ENCODE measurements around the gene RGMB.
A peak's percentile ranks its signal among the peaks of the same experiment; 100 is the strongest.

Gene RGMB

DNA sequence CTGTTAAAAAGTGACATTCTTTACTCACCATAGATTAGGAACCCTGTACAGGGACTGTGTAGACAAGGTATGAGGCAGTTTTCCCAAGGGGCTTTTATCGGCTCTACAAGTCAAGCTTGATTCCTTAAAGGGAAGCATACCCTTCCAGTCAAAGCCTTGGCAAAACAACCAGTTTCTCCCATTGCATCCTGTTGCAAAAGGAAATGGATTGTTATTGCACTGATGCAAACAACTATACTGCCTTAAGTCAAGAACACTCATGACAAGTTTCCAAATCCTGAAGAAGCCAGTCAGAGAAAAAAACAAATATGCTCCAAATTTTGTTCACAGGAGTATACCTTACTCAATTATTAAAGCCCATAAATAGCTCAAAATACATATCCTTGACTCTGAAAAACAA lies 67.5 kb downstream of the RGMB start (continued):
- TF ChIP-seq ZNF561 (tag by site-specific recombination; IDR thresholded peaks at IDR 0.05; ENCODE audit: borderline replicate concordance) (no peak), ZNF488 (tag by site-specific recombination; IDR thresholded peaks at IDR 0.05) (no peak)
- TF ChIP-seq, protein P1, sequence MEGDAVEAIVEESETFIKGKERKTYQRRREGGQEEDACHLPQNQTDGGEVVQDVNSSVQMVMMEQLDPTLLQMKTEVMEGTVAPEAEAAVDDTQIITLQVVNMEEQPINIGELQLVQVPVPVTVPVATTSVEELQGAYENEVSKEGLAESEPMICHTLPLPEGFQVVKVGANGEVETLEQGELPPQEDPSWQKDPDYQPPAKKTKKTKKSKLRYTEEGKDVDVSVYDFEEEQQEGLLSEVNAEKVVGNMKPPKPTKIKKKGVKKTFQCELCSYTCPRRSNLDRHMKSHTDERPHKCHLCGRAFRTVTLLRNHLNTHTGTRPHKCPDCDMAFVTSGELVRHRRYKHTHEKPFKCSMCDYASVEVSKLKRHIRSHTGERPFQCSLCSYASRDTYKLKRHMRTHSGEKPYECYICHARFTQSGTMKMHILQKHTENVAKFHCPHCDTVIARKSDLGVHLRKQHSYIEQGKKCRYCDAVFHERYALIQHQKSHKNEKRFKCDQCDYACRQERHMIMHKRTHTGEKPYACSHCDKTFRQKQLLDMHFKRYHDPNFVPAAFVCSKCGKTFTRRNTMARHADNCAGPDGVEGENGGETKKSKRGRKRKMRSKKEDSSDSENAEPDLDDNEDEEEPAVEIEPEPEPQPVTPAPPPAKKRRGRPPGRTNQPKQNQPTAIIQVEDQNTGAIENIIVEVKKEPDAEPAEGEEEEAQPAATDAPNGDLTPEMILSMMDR (tag by site-specific recombination; IDR thresholded peaks at IDR 0.05): no peak

DNA sequence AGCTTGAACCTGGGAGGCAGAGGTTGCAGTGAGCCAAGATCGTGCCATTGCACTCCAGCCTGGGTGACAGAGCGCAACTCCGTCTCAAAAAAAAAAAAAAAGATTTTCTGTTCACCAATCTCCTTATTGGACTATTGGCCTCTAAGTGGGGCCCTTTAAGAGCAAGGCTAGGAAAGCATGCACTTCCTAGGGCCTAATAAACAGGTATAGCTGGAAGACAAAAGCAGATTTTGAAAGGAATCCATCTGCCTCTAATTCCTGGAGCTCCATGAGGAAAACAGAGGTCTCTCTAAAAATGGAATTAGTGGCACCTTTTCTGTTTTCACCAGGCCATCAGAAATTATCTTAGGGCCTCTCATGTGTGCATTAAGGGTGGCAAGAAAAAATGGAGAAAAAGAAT lies 70.0 kb downstream of the RGMB start:
- POLR2A ChIA-PET: no interaction called here
- Histone ChIP-seq H3K4me3 (ENCODE audit: low read depth, low read length) (no peak overlapping the region), H3K27ac (ENCODE audit: extremely low read depth, low read depth, low read length) (no peak overlapping the region), H3K36me3 (ENCODE audit: control insufficient read depth in 2 of 2, insufficient read depth in 1 of 2, low read length in 2 of 2) (no peaks in the 10 kb centered on the region), H3K9me3 (ENCODE audit: control insufficient read depth, insufficient read depth, low read depth, low read length) (no peaks in the 10 kb centered on the region), H3K4me1 (ENCODE audit: control insufficient read depth, insufficient read depth, low read length) (no peaks in the 10 kb centered on the region)
- CTCF ChIA-PET: interaction anchor here (0.6 to 1.2 kb wide), 3 partner anchors 71 to 189 kb away, joined by 3 to 8 read pairs (median 4); no protein-coding TSS in a partner anchor
- TF ChIP-seq ZNF76 (tag by site-specific recombination; IDR thresholded peaks at IDR 0.05; ENCODE audit: borderline replicate concordance, low read depth): no peak
- TF ChIP-seq, protein P2, sequence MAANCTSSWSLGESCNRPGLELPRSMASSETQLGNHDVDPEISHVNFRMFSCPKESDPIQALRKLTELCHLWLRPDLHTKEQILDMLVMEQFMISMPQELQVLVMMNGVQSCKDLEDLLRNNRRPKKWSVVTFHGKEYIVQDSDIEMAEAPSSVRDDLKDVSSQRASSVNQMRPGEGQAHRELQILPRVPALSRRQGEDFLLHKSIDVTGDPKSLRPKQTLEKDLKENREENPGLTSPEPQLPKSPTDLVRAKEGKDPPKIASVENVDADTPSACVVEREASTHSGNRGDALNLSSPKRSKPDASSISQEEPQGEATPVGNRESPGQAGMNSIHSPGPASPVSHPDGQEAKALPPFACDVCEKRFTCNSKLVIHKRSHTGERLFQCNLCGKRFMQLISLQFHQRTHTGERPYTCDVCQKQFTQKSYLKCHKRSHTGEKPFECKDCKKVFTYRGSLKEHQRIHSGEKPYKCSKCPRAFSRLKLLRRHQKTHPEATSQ (tag by site-specific recombination; IDR thresholded peaks at IDR 0.05): no peak
- no peak for TF ChIP-seq ZSCAN30 (tag by site-specific recombination; IDR thresholded peaks at IDR 0.05)
- no peak for TF ChIP-seq ZNF558 (tag by site-specific recombination; IDR thresholded peaks at IDR 0.05)
- TF ChIP-seq ZBTB7A (tag by site-specific recombination; IDR thresholded peaks at IDR 0.05; ENCODE audit: low read depth): no peak
- TF ChIP-seq SETDB1 (IDR thresholded peaks at IDR 0.05; ENCODE audit: insufficient read length, low read length): peak; percentile 52
- no peak for TF ChIP-seq ZNF600 (tag by site-specific recombination; IDR thresholded peaks at IDR 0.05)
- no peak for TF ChIP-seq ZNF335 (tag by site-specific recombination; conservative IDR thresholded peaks at IDR 0.05)

DNA sequence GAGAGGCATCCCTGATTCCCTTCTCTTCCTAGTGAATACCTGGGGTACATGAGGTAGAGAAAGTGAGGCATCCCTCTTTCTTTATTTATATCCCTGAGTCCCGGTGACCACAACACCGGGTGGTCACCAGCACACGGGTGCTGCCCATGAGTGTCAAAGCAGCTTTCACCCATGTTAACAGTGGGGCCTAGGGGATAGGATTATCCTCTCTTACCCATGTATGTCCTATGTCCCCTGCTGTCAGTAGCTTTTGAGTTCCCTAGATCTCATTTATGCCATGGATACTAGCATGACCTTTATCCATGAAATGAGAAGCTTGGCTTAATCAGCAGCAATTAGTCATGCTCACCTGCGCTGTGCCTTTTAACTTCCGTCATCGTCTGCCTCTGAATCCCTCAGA lies 71.4 kb downstream of the RGMB start:
- no peak overlapping the region for H3K27ac ChIP-seq (ENCODE audit: extremely low read depth, low read depth, low read length)
- H3K9me3 ChIP-seq (ENCODE audit: control insufficient read depth, insufficient read depth, low read depth, low read length): no peaks in the 10 kb centered on the region
- H3K4me3 ChIP-seq (ENCODE audit: low read depth, low read length): no peak overlapping the region
- ChIA-PET CTCF (interaction anchor here (0.6 kb wide), 1 partner anchor 1907 kb away, joined by 3 read pairs; no protein-coding TSS in a partner anchor), POLR2A (no interaction called here)
- no peaks in the 10 kb centered on the region for H3K4me1 ChIP-seq (ENCODE audit: control insufficient read depth, insufficient read depth, low read length)
- H3K36me3 ChIP-seq (ENCODE audit: control insufficient read depth in 2 of 2, insufficient read depth in 1 of 2, low read length in 2 of 2): no peaks in the 10 kb centered on the region
- peak; percentile 37; the same call in 1 of the 2 replicates for TF ChIP-seq TRIM28 (IDR thresholded peaks at IDR 0.05; ENCODE audit: borderline replicate concordance, low read length)
- TF ChIP-seq ZNF302 (tag by site-specific recombination; IDR thresholded peaks at IDR 0.05; ENCODE audit: low read depth): no peak
- TF ChIP-seq ZNF692 (tag by site-specific recombination; IDR thresholded peaks at IDR 0.05): no peak
- no peak for TF ChIP-seq ZNF391 (tag by site-specific recombination; IDR thresholded peaks at IDR 0.05; ENCODE audit: borderline replicate concordance, low read depth)

DNA sequence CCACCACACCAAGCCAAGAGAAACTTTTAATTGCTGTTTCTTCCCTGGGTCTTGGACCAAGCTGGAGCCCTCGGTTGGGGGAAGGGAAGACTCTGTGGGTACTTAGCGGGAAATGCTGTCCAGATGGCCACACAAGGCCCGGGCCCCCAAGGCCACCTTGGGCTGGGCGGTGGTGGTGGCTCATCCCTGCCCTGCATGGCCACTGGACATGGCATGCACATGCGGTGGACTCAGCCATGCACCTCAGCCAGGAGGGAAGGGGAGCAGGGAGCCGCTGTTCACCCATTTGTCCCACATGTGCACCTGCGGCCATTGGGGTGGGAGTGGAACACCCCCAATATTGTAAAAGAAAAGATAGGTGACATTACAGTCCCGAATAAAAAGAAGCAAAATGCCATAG lies 72.4 kb downstream of the RGMB start:
- Histone ChIP-seq H3K27ac (ENCODE audit: extremely low read depth, low read depth, low read length) (no peak overlapping the region), H3K9me3 (ENCODE audit: control insufficient read depth, insufficient read depth, low read depth, low read length) (no peaks in the 10 kb centered on the region), H3K36me3 (ENCODE audit: control insufficient read depth in 2 of 2, insufficient read depth in 1 of 2, low read length in 2 of 2) (no peaks in the 10 kb centered on the region), H3K4me1 (ENCODE audit: control insufficient read depth, insufficient read depth, low read length) (no peaks in the 10 kb centered on the region), H3K4me3 (ENCODE audit: low read depth, low read length) (no peak overlapping the region)
- TF ChIP-seq KLF10 (tag by site-specific recombination; IDR thresholded peaks at IDR 0.05): no peak
- POLR2A ChIA-PET: no interaction called here
- CTCF ChIA-PET: no interaction called here

Measured in HEK293 (cell line).